H9 (cell line): ENCODE measurements around the gene MCL1. TPM values are rescaled to one million over a fixed set of nuclear protein-coding genes. Genes with fewer than 3 reads are reported as not detected.
A peak's percentile ranks its signal among the peaks of the same experiment; 100 is the strongest.

Source experiments
- DNase-seq: peaks from one replicate; pipeline ENCODE4 v3.0.0-alpha.2; 2017
- H2AFZ ChIP-seq: one replicate; pipeline ENCODE4 v1.6.1; 2013; ENCODE audit warnings: mild to moderate bottlenecking, low read length, control low read depth, moderate library complexity
- H2AK5ac ChIP-seq: 2 replicates; pipeline ENCODE4 v1.6.1; 2013; ENCODE audit warnings: low read length, control low read depth, mixed read lengths; ENCODE audit not compliant: insufficient read length
- H2BK120ac ChIP-seq: one replicate; pipeline ENCODE4 v1.6.1; 2013; ENCODE audit warnings: low read depth, mild to moderate bottlenecking, low read length, control low read depth, inconsistent platforms; ENCODE audit not compliant: poor library complexity, severe bottlenecking
- H2BK12ac ChIP-seq: 2 replicates; pipeline ENCODE4 v1.6.1; 2013; ENCODE audit warnings: low read length, control low read depth, mixed read lengths, low read depth; ENCODE audit not compliant: insufficient read length
- H2BK15ac ChIP-seq: 2 replicates; pipeline ENCODE4 v1.6.1; 2013; ENCODE audit warnings: low read depth, low read length, control low read depth
- H2BK20ac ChIP-seq: one replicate; pipeline ENCODE4 v1.6.1; 2013; ENCODE audit warnings: low read depth, mild to moderate bottlenecking, low read length, control low read depth, inconsistent platforms; ENCODE audit not compliant: poor library complexity, severe bottlenecking
- H2BK5ac ChIP-seq: 2 replicates; pipeline ENCODE4 v1.6.1; 2013; ENCODE audit warnings: low read length, control low read depth, mixed read lengths; ENCODE audit not compliant: insufficient read length
- H3K14ac ChIP-seq: 2 replicates; pipeline ENCODE4 v1.6.1; 2013; ENCODE audit warnings: low read length, control low read depth; ENCODE audit not compliant: insufficient read depth
- H3K18ac ChIP-seq: 2 replicates; pipeline ENCODE4 v1.6.1; 2013; ENCODE audit warnings: low read depth, mild to moderate bottlenecking, mixed read lengths, low read length, control low read depth; ENCODE audit not compliant: insufficient read length
- H3K23ac ChIP-seq: 2 replicates; pipeline ENCODE4 v1.6.1; 2013; ENCODE audit warnings: low read length, control low read depth, mixed read lengths, low read depth; ENCODE audit not compliant: insufficient read length
- H3K23me2 ChIP-seq: 2 replicates; pipeline ENCODE4 v1.6.1; 2013; ENCODE audit warnings: low read depth, mild to moderate bottlenecking, mixed read lengths, low read length, control low read depth; ENCODE audit not compliant: insufficient read length, poor library complexity, severe bottlenecking
- H3K27ac ChIP-seq: 2 replicates; pipeline ENCODE4 v1.5.1; 2013; ENCODE audit warnings: low read length, control low read depth, mixed read lengths, low read depth; ENCODE audit not compliant: insufficient read length
- H3K27me3 ChIP-seq: 2 replicates; pipeline ENCODE4 v1.6.1; 2013; ENCODE audit warnings: low read length, control low read depth, inconsistent platforms; ENCODE audit not compliant: insufficient read depth
- H3K4ac ChIP-seq: 2 replicates; pipeline ENCODE4 v1.6.1; 2013; ENCODE audit warnings: low read depth, mild to moderate bottlenecking, control low read depth, inconsistent platforms, low read length, moderate library complexity
- H3K4me1 ChIP-seq: 2 replicates; pipeline ENCODE4 v1.6.1; 2013; ENCODE audit warnings: low read length, control low read depth, inconsistent platforms; ENCODE audit not compliant: insufficient read depth
- H3K4me2 ChIP-seq: 2 replicates; pipeline ENCODE4 v1.6.1; 2013; ENCODE audit warnings: low read length, control low read depth, mixed read lengths; ENCODE audit not compliant: insufficient read length, insufficient read depth
- H3K56ac ChIP-seq: 2 replicates; pipeline ENCODE4 v1.6.1; 2013; ENCODE audit warnings: low read depth, mild to moderate bottlenecking, mixed read lengths, low read length, control low read depth; ENCODE audit not compliant: insufficient read length
- H3K79me1 ChIP-seq: 2 replicates; pipeline ENCODE4 v1.6.1; 2013; ENCODE audit warnings: low read depth, mild to moderate bottlenecking, moderate library complexity, low read length, control low read depth, inconsistent platforms; ENCODE audit not compliant: insufficient read depth, poor library complexity, severe bottlenecking
- H3K79me2 ChIP-seq: 2 replicates; pipeline ENCODE4 v1.6.1; 2013; ENCODE audit warnings: low read length, control low read depth, inconsistent platforms; ENCODE audit not compliant: insufficient read depth
- H3K9ac ChIP-seq: 2 replicates; pipeline ENCODE4 v1.6.1; 2013; ENCODE audit warnings: low read length, control low read depth, mixed read lengths; ENCODE audit not compliant: insufficient read length; ENCODE audit errors: extremely low read depth
- H3K9me3 ChIP-seq: one replicate; pipeline ENCODE4 v1.6.1; 2013; ENCODE audit warnings: low read depth, low read length, inconsistent platforms; ENCODE audit not compliant: control insufficient read depth
- H3T11ph ChIP-seq: one replicate; pipeline ENCODE4 v1.6.1; 2013; ENCODE audit warnings: mild to moderate bottlenecking, low read length, control low read depth, inconsistent platforms
- H4K20me1 ChIP-seq: one replicate; pipeline ENCODE4 v1.6.1; 2013; ENCODE audit not compliant: control insufficient read depth, insufficient read length, insufficient read depth
- H4K5ac ChIP-seq: 2 replicates; pipeline ENCODE4 v1.6.1; 2013; ENCODE audit warnings: low read depth, mild to moderate bottlenecking, mixed read lengths, low read length, control low read depth; ENCODE audit not compliant: insufficient read length
- H4K8ac ChIP-seq: replicated peaks from 2 replicates; pipeline ENCODE4 v1.6.1; 2013; ENCODE audit warnings: low read length, control low read depth, mixed read lengths, low read depth; ENCODE audit not compliant: insufficient read length
- H4K91ac ChIP-seq: 2 replicates; pipeline ENCODE4 v1.6.1; 2013; ENCODE audit warnings: low read depth, mild to moderate bottlenecking, moderate library complexity, mixed read lengths, low read length, control low read depth; ENCODE audit not compliant: insufficient read length
- H3K27ac Mint-ChIP-seq, 3 experiments: 2 replicates in 2 of 3; 3 replicates in 1 of 3; pipeline ENCODE4 v1.8.0; 2020 to 2021; ENCODE audit warnings: mixed read lengths in 3 of 3, mild to moderate bottlenecking in 1 of 3, moderate library complexity in 1 of 3
- H3K27me3 Mint-ChIP-seq: 2 replicates; pipeline ENCODE4 v1.8.0; 2021; ENCODE audit warnings: low read depth, mild to moderate bottlenecking, moderate library complexity, mixed read lengths
- H3K36me3 Mint-ChIP-seq, 3 experiments: 2 replicates in 2 of 3; 3 replicates in 1 of 3; pipeline ENCODE4 v1.8.0; 2020 to 2021; ENCODE audit warnings: low read depth in 3 of 3, mixed read lengths in 3 of 3; ENCODE audit not compliant: insufficient read depth in 1 of 3
- H3K4me1 Mint-ChIP-seq, 2 experiments: 2 replicates each; pipeline ENCODE4 v1.8.0; 2020; ENCODE audit warnings: mixed read lengths in 2 of 2
- H3K4me3 Mint-ChIP-seq, 2 experiments: 2 replicates in 1 of 2; 3 replicates in 1 of 2; pipeline ENCODE4 v1.8.0; 2020 to 2021; ENCODE audit warnings: mild to moderate bottlenecking in 2 of 2, mixed read lengths in 2 of 2, moderate library complexity in 1 of 2
- H3K9me3 Mint-ChIP-seq, 2 experiments: 2 replicates in 1 of 2; 3 replicates in 1 of 2; pipeline ENCODE4 v1.8.0; 2020; ENCODE audit warnings: mild to moderate bottlenecking in 2 of 2, mixed read lengths in 2 of 2, moderate library complexity in 1 of 2
- WGBS: extraction: QIAGEN DNeasy Blood & Tissue Kit; methylation state at CpG from one replicate; pipeline ENCODE4 v1.1.7; 2013; ENCODE audit warnings: missing lambda C conversion rate, low lambda C conversion rate, mixed read lengths; ENCODE audit not compliant: insufficient read length; ENCODE audit errors: extremely low coverage; 5-methylcytosine and 5-hydroxymethylcytosine counted together
- total RNA-seq: library from RNA; stranded (reverse); gene quantifications from 2 replicates; pipeline ENCODE4 v1.2.1, GENCODE V29; 2021
- TF ChIP-seq, protein P1 (sequence below): fragments of 200-600 bp; sonication (generic); conservative IDR thresholded peaks from 3 replicates; pipeline ENCODE4 v1.8.0; 2021; ENCODE audit warnings: antibody characterized with exemption, mild to moderate bottlenecking

Gene MCL1
- total RNA-seq, 1 experiment from 2014 or later = 247 TPM

DNA sequence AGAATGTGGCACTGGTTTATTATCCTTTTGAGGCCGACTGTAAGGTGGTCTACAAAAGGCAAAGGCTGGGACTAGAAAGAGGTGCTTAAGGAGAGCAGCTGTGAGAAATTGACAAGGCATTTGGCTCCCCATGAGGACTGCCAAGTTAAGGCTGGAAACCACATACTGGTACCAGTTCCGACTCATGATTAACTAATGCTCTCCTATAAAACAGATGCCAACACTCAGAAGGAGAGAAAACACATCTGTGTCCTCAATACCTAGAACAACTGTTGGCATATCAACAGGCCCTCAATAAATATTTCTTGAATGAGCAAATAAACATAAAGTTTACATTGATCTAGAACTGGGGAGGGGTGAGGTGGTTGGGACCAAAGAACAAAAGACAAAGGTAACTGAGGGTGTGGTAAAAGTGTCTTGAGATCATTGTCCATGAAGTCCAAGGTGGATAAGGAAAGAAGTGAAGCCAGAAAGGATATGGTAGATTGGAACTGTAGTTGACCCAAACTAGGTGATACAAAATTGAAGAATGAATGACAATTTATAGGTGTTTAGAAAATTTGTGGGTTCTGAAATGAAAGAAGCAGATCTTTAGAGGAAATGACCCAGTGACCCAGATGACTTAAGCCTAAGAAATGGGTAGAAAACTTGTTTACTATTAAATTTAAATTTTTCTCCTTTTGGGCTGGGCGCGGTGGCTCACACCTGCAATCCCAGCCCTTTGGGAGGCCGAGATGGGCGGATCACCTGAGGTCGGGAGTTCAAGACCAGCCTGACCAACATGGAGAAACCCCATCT is 16.9 kb upstream of the MCL1 start:
- Histone ChIP-seq H3K4me1 (no peaks in the 10 kb centered on the region), H2BK20ac (no peak overlapping the region), H3K56ac (no peak overlapping the region), H4K8ac (no peak overlapping the region), H3K79me2 (no peaks in the 10 kb centered on the region), H3K14ac (no peak overlapping the region), H3K27me3 (no peaks in the 10 kb centered on the region), H4K5ac (no peak overlapping the region), H3K79me1 (no peaks in the 10 kb centered on the region), H3K9ac (no peak overlapping the region), H3T11ph (no peak overlapping the region), H3K18ac (no peak overlapping the region), H2BK12ac (no peak overlapping the region), H2AK5ac (no peak overlapping the region), H3K4ac (no peak overlapping the region), H3K27ac (no peak overlapping the region), H4K91ac (no peak overlapping the region), H3K23me2 (no peaks in the 10 kb centered on the region), H4K20me1 (no peaks in the 10 kb centered on the region), H3K23ac (no peak overlapping the region), H2BK120ac (no peak overlapping the region), H3K9me3 (no peaks in the 10 kb centered on the region), H3K4me2 (no peak overlapping the region), H2AFZ (no peak overlapping the region), H2BK5ac (no peak overlapping the region), H2BK15ac (no peak overlapping the region)
- peaks cover 23 to 40% (median 30%) of the 10 kb centered on the region in 3 experiments for H3K36me3 Mint-ChIP-seq
- no peak overlapping the region; a peak in 1 of 5 replicates for H3K4me3 Mint-ChIP-seq
- DNase-seq = no peak
- WGBS = no CpG with 5 or more reads among the region's 7 CpGs
- H3K27ac Mint-ChIP-seq = peak overlapping the region in 1 of 3 experiments; percentile 73; a peak in 2 of 7 replicates
- TF ChIP-seq, protein P1, sequence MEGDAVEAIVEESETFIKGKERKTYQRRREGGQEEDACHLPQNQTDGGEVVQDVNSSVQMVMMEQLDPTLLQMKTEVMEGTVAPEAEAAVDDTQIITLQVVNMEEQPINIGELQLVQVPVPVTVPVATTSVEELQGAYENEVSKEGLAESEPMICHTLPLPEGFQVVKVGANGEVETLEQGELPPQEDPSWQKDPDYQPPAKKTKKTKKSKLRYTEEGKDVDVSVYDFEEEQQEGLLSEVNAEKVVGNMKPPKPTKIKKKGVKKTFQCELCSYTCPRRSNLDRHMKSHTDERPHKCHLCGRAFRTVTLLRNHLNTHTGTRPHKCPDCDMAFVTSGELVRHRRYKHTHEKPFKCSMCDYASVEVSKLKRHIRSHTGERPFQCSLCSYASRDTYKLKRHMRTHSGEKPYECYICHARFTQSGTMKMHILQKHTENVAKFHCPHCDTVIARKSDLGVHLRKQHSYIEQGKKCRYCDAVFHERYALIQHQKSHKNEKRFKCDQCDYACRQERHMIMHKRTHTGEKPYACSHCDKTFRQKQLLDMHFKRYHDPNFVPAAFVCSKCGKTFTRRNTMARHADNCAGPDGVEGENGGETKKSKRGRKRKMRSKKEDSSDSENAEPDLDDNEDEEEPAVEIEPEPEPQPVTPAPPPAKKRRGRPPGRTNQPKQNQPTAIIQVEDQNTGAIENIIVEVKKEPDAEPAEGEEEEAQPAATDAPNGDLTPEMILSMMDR = no peak
- H3K27me3 Mint-ChIP-seq = no peaks in the 10 kb centered on the region
- H3K9me3 Mint-ChIP-seq = peaks cover 11 to 15% of the 10 kb centered on the region in 2 experiments
- H3K4me1 Mint-ChIP-seq = peaks cover 0 to 17% of the 10 kb centered on the region in 2 experiments
